MM.1S (cell line): ENCODE results near the gene ZNF691.

Source experiments
- DNase-seq: peaks from one replicate; pipeline ENCODE4 v3.0.0-alpha.2; 2015
- H2AFZ ChIP-seq: fragments of 300-600 bp; sonication (generic); 2 replicates; pipeline ENCODE4 v1.6.0; 2016; ENCODE audit warnings: antibody characterized with exemption, low read length
- H3F3A ChIP-seq: fragments of 300-600 bp; sonication (generic); 2 replicates; pipeline ENCODE4 v1.6.1; 2016; ENCODE audit warnings: mild to moderate bottlenecking, antibody characterized with exemption, low read length, moderate library complexity, mixed read lengths; ENCODE audit not compliant: insufficient read depth
- H3K27ac ChIP-seq: fragments of 300-600 bp; sonication (generic); 2 replicates; pipeline ENCODE4 v1.5.1; 2016; ENCODE audit warnings: mild to moderate bottlenecking, low read length
- H3K27me3 ChIP-seq: fragments of 300-600 bp; sonication (generic); replicated peaks from 2 replicates; pipeline ENCODE4 v1.6.0; 2016; ENCODE audit warnings: low read length; ENCODE audit not compliant: insufficient read depth
- H3K36me3 ChIP-seq: fragments of 300-600 bp; sonication (generic); replicated peaks from 2 replicates; pipeline ENCODE4 v1.6.1; 2016; ENCODE audit warnings: mild to moderate bottlenecking, low read length, mixed read lengths; ENCODE audit not compliant: insufficient read depth
- H3K4me1 ChIP-seq: fragments of 300-600 bp; sonication (generic); 2 replicates; pipeline ENCODE4 v1.6.1; 2016; ENCODE audit warnings: low read length, mixed read lengths
- H3K4me2 ChIP-seq: fragments of 300-600 bp; sonication (generic); 2 replicates; pipeline ENCODE4 v1.6.0; 2016; ENCODE audit warnings: low read depth, low read length
- H3K4me3 ChIP-seq: fragments of 300-600 bp; sonication (generic); 2 replicates; pipeline ENCODE4 v1.5.1; 2016; ENCODE audit warnings: low read length, mixed read lengths
- H3K79me2 ChIP-seq: fragments of 300-600 bp; sonication (generic); 2 replicates; pipeline ENCODE4 v1.6.1; 2016; ENCODE audit warnings: mixed run types, low read length, mixed read lengths
- H3K9ac ChIP-seq: fragments of 300-600 bp; sonication (generic); 2 replicates; pipeline ENCODE4 v1.6.1; 2016; ENCODE audit warnings: low read length, mixed read lengths
- H3K9me2 ChIP-seq: fragments of 300-600 bp; sonication (generic); replicated peaks from 2 replicates; pipeline ENCODE4 v1.6.1; 2016; ENCODE audit warnings: mild to moderate bottlenecking, low read length, mixed read lengths; ENCODE audit not compliant: insufficient read depth
- H3K9me3 ChIP-seq: fragments of 300-600 bp; sonication (generic); replicated peaks from 2 replicates; pipeline ENCODE4 v1.6.1; 2016; ENCODE audit warnings: mild to moderate bottlenecking, low read length, mixed read lengths; ENCODE audit not compliant: insufficient read depth
- H4K20me1 ChIP-seq: fragments of 300-600 bp; sonication (generic); 2 replicates; pipeline ENCODE4 v1.6.1; 2016; ENCODE audit warnings: mild to moderate bottlenecking, low read length, moderate library complexity, mixed read lengths; ENCODE audit not compliant: insufficient read depth
- EZH2 ChIP-seq: fragments of 300-600 bp; sonication (generic); optimal IDR thresholded peaks from 2 replicates; pipeline ENCODE3; 2017; ENCODE audit warnings: low read depth, mild to moderate bottlenecking, antibody characterized with exemption, low read length, mixed read lengths
- EZH2phosphoT487 ChIP-seq: fragments of 300-600 bp; sonication (generic); IDR thresholded peaks from 2 replicates; pipeline ENCODE4 v1.6.1; 2018; ENCODE audit warnings: antibody characterized with exemption, low read length
- TF ChIP-seq, protein P1 (sequence below): fragments of 300-600 bp; sonication (generic); IDR thresholded peaks from 2 replicates; pipeline ENCODE4 v1.5.1; 2016; ENCODE audit warnings: antibody characterized with exemption, low read length, mixed read lengths

ZNF691 gene, protein sequence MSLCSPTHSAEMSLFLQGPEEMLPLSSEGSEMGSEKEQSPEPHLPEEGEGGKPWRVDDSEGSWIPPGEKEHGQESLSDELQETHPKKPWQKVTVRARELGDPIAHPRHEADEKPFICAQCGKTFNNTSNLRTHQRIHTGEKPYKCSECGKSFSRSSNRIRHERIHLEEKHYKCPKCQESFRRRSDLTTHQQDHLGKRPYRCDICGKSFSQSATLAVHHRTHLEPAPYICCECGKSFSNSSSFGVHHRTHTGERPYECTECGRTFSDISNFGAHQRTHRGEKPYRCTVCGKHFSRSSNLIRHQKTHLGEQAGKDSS

GRCh38 chr1:42846257-42847110 lies at the start of gene ZNF691:
TSS of gene ZNF691 (plus strand) at chr1:42846613. CDS start at chr1:42849659, 3,046 bp downstream.
- no peaks in the 10 kb centered on the region for H3K27me3 ChIP-seq
- H3K4me2 ChIP-seq = peak within 1 kb of the TSS; percentile 90
- H3K9me3 ChIP-seq = no peaks in the 10 kb centered on the region
- peak within 1 kb of the TSS; percentile 95 for H2AFZ ChIP-seq
- H3K27ac ChIP-seq = no peak within 1 kb of the TSS
- peak within 1 kb of the TSS; percentile 88 for H3K9ac ChIP-seq
- no peaks in the 10 kb centered on the region for H4K20me1 ChIP-seq
- H3K79me2 ChIP-seq = peaks cover 17% of the 10 kb centered on the region
- H3F3A ChIP-seq = no peaks in the 10 kb centered on the region
- peak within 1 kb of the TSS; percentile 99 for H3K4me3 ChIP-seq
- DNase-seq = peak; percentile 98
- TF ChIP-seq, protein P1, sequence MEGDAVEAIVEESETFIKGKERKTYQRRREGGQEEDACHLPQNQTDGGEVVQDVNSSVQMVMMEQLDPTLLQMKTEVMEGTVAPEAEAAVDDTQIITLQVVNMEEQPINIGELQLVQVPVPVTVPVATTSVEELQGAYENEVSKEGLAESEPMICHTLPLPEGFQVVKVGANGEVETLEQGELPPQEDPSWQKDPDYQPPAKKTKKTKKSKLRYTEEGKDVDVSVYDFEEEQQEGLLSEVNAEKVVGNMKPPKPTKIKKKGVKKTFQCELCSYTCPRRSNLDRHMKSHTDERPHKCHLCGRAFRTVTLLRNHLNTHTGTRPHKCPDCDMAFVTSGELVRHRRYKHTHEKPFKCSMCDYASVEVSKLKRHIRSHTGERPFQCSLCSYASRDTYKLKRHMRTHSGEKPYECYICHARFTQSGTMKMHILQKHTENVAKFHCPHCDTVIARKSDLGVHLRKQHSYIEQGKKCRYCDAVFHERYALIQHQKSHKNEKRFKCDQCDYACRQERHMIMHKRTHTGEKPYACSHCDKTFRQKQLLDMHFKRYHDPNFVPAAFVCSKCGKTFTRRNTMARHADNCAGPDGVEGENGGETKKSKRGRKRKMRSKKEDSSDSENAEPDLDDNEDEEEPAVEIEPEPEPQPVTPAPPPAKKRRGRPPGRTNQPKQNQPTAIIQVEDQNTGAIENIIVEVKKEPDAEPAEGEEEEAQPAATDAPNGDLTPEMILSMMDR = peak; percentile 37
- no peak for TF ChIP-seq EZH2phosphoT487
- no peaks in the 10 kb centered on the region for H3K9me2 ChIP-seq
- peaks cover 15% of the 10 kb centered on the region; the same call in 1 of the 2 replicates for H3K4me1 ChIP-seq
- no peaks in the 10 kb centered on the region for H3K36me3 ChIP-seq

DNA sequence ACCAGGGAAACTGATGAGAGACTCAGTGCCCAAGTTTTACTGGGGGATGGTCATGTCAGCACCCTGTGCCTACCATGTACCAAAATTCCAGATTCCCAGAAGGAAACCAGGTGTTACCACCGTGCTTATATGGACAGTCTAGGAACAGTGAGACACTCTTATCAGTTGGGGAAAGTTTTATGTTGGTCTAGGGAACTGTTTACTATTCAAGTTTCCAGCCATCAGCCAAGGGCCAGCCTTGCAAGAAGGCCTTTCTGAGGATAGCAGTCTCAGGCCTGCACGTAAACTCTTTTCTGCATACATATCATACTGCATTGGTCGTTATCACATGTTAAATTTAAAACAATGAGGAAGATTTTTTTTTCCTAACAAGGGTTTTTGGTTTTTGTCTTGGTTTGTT lies 49.0 kb upstream of the ZNF691 start:
- DNase-seq = no peak
- no peaks in the 10 kb centered on the region for H3K36me3 ChIP-seq
- no peak overlapping the region for H3K4me2 ChIP-seq
- no peak overlapping the region for H3K27ac ChIP-seq
- H3K9ac ChIP-seq = no peak overlapping the region
- no peak overlapping the region for H3K4me3 ChIP-seq
- no peaks in the 10 kb centered on the region for H3K27me3 ChIP-seq
- no peaks in the 10 kb centered on the region for H3K4me1 ChIP-seq
- TF ChIP-seq, protein P1 = no peak
- TF ChIP-seq EZH2 (no peak), EZH2phosphoT487 (no peak)
- no peaks in the 10 kb centered on the region for H4K20me1 ChIP-seq
- no peaks in the 10 kb centered on the region for H3F3A ChIP-seq
- no peak overlapping the region for H2AFZ ChIP-seq
- H3K9me2 ChIP-seq = no peaks in the 10 kb centered on the region
- H3K9me3 ChIP-seq = no peaks in the 10 kb centered on the region
- no peaks in the 10 kb centered on the region for H3K79me2 ChIP-seq

- H3K4me2 ChIP-seq = no peak overlapping the region
These were observed 48.4 kb upstream of the ZNF691 start for GRCh38 chr1:42797979-42798378.

More at GRCh38 chr1:42797979-42798378, 48.4 kb upstream of the ZNF691 start:
- H3K4me1 ChIP-seq = no peaks in the 10 kb centered on the region
- no peaks in the 10 kb centered on the region for H3K9me2 ChIP-seq
- no peak overlapping the region for H3K4me3 ChIP-seq
- no peaks in the 10 kb centered on the region for H3F3A ChIP-seq
- no peaks in the 10 kb centered on the region for H3K27me3 ChIP-seq
- H3K27ac ChIP-seq = no peak overlapping the region
- DNase-seq = no peak
- no peaks in the 10 kb centered on the region for H3K79me2 ChIP-seq
- H3K9ac ChIP-seq = no peak overlapping the region
- H4K20me1 ChIP-seq = no peaks in the 10 kb centered on the region
- TF ChIP-seq EZH2 (no peak), EZH2phosphoT487 (no peak)
- TF ChIP-seq, protein P1 = no peak
- no peaks in the 10 kb centered on the region for H3K36me3 ChIP-seq
- H3K9me3 ChIP-seq = no peaks in the 10 kb centered on the region
- no peak overlapping the region for H2AFZ ChIP-seq
